Measurements from ENCODE around the gene DNAAF1. TPM values are rescaled to one million over a fixed set of nuclear protein-coding genes. Genes with fewer than 3 reads are reported as not detected.

Gene DNAAF1
- total RNA-seq, 2 donors from 2014 or later = 0.20 TPM; not detected in 1

- Histone ChIP-seq H3K9me3 (no peaks in the 10 kb centered on the region), H3K36me3 (no peaks in the 10 kb centered on the region), H3K27me3 (no peaks in the 10 kb centered on the region), H3K4me1 (no peaks in the 10 kb centered on the region), H3K9ac (ENCODE audit: low read depth in 2 of 2, low read length in 2 of 2) (no peak overlapping the region), H3K27ac (no peak overlapping the region), H3K4me3 (no peak overlapping the region)
- no peak for TF ChIP-seq CTCF (IDR thresholded peaks at IDR 0.05)
- intact Hi-C loops (cut with DNase I) = no loop called here
- no peak for DNase-seq
Measured at GRCh38 chr16:84193480-84193879, 48.4 kb downstream of the DNAAF1 start.

- no peak for TF ChIP-seq CTCF (IDR thresholded peaks at IDR 0.05)
- Histone ChIP-seq H3K4me1 (no peaks in the 10 kb centered on the region), H3K36me3 (no peaks in the 10 kb centered on the region), H3K27ac (no peak overlapping the region), H3K9me3 (no peaks in the 10 kb centered on the region), H3K27me3 (no peaks in the 10 kb centered on the region), H3K4me3 (no peak overlapping the region), H3K9ac (ENCODE audit: low read depth in 2 of 2, low read length in 2 of 2) (no peak overlapping the region)
- no peak for DNase-seq
- intact Hi-C loops (cut with DNase I) = no loop called here
Measured at GRCh38 chr16:84194018-84194417, 48.9 kb downstream of the DNAAF1 start.

GRCh38 chr16:84194470-84195200, 49.5 kb downstream of the DNAAF1 start:
- H3K4me3 ChIP-seq = no peak overlapping the region
- H3K9me3 ChIP-seq = no peaks in the 10 kb centered on the region
- intact Hi-C loops (cut with DNase I) = no loop called here
- no peaks in the 10 kb centered on the region for H3K27me3 ChIP-seq
- H3K36me3 ChIP-seq = no peaks in the 10 kb centered on the region
- no peaks in the 10 kb centered on the region for H3K4me1 ChIP-seq
- TF ChIP-seq CTCF (IDR thresholded peaks at IDR 0.05) = no peak
- no peak overlapping the region for H3K9ac ChIP-seq (ENCODE audit: low read depth in 2 of 2, low read length in 2 of 2)
- H3K27ac ChIP-seq = no peak overlapping the region
- no peak for DNase-seq

- Histone ChIP-seq H3K27ac (no peak overlapping the region), H3K9ac (ENCODE audit: low read depth in 2 of 2, low read length in 2 of 2) (no peak overlapping the region), H3K9me3 (no peaks in the 10 kb centered on the region), H3K36me3 (no peaks in the 10 kb centered on the region), H3K4me3 (no peak overlapping the region), H3K4me1 (no peaks in the 10 kb centered on the region), H3K27me3 (no peaks in the 10 kb centered on the region)
- DNase-seq = no peak
- intact Hi-C loops (cut with DNase I) = no loop called here
- no peak for TF ChIP-seq CTCF (IDR thresholded peaks at IDR 0.05)
Measured at GRCh38 chr16:84195201-84196093, 50.3 kb downstream of the DNAAF1 start.

GRCh38 chr16:84196101-84196500, 51.0 kb downstream of the DNAAF1 start:
- intact Hi-C loops (cut with DNase I) = no loop called here
- Histone ChIP-seq H3K9me3 (no peaks in the 10 kb centered on the region), H3K4me1 (no peaks in the 10 kb centered on the region), H3K27me3 (no peaks in the 10 kb centered on the region), H3K4me3 (no peak overlapping the region), H3K27ac (no peak overlapping the region), H3K36me3 (no peaks in the 10 kb centered on the region), H3K9ac (ENCODE audit: low read depth in 2 of 2, low read length in 2 of 2) (no peak overlapping the region)
- no peak for DNase-seq
- TF ChIP-seq CTCF (IDR thresholded peaks at IDR 0.05) = no peak

All from colonic mucosa (tissue), 4 donors.